Measurements from ENCODE around the gene NXNL1.

NXNL1 gene

GRCh38 chr19:17406046-17406886, 54.5 kb downstream of the NXNL1 start:
- H3K27ac Mint-ChIP-seq, result peak overlapping the region; percentile 73
- H3K36me3 Mint-ChIP-seq, result peaks cover 6% of the 10 kb centered on the region
- no peak for DNase-seq (ENCODE audit: low spot score in 2 of 2)
- H3K9me3 Mint-ChIP-seq, result no peaks in the 10 kb centered on the region
- peak overlapping the region; percentile 97 for H3K4me3 Mint-ChIP-seq
- ATAC-seq (ENCODE audit: low read depth), result peak; percentile 27
- H3K27me3 Mint-ChIP-seq, result no peaks in the 10 kb centered on the region
- H3K4me1 Mint-ChIP-seq, result peaks cover 25% of the 10 kb centered on the region

Measured in memory B cell (primary cell).